ENCODE data around the gene PRR20G.

DNA sequence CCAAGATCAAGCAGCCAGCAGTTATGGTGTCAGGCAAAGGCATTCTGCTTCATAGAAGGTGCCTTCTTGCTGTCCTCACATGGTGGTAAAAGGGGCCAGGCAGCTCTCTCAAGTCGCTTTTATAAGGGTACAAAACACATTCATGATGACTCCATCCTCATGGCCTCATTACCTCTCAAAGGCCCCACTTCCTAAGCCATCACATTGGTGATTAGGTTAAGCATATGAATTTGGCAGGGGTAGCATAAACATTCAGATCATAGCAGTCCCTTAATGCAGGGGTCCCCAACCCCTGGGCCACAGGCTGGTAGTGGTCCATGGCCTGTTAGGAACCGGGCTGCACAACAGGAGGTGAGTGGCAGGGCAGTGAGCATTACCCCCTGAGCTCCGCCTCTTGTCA, 52.1 kb downstream of the PRR20G start:
- no peak for TF ChIP-seq EZH2 (IDR thresholded peaks at IDR 0.05)
- TF ChIP-seq, protein P1, sequence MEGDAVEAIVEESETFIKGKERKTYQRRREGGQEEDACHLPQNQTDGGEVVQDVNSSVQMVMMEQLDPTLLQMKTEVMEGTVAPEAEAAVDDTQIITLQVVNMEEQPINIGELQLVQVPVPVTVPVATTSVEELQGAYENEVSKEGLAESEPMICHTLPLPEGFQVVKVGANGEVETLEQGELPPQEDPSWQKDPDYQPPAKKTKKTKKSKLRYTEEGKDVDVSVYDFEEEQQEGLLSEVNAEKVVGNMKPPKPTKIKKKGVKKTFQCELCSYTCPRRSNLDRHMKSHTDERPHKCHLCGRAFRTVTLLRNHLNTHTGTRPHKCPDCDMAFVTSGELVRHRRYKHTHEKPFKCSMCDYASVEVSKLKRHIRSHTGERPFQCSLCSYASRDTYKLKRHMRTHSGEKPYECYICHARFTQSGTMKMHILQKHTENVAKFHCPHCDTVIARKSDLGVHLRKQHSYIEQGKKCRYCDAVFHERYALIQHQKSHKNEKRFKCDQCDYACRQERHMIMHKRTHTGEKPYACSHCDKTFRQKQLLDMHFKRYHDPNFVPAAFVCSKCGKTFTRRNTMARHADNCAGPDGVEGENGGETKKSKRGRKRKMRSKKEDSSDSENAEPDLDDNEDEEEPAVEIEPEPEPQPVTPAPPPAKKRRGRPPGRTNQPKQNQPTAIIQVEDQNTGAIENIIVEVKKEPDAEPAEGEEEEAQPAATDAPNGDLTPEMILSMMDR (IDR thresholded peaks at IDR 0.05) = no peak
